Kidney (tissue), 22 donors: Measurements from ENCODE around the gene CEP95. TPM values are rescaled to one million over a fixed set of nuclear protein-coding genes. Genes with fewer than 3 reads are reported as not detected.
A peak's percentile ranks its signal among the peaks of the same experiment; 100 is the strongest.

Experiments used
- DNase-seq, 5 donors: peaks; one replicate each; pipeline ENCODE4 v3.0.0-alpha.2; 2013 to 2020
- FAIRE-seq: peaks from 2 replicates; lab custom pipeline; 2012; peaks lifted over from hg19 to GRCh38; lab: Jason Lieb, UNC
- H3K27ac ChIP-seq, 2 donors: one replicate each; pipeline ENCODE4 v1.7.0; 2013; ENCODE audit warnings: low read depth in 2 of 2, low read length in 2 of 2, inconsistent platforms in 1 of 2
- H3K27me3 ChIP-seq: one replicate; pipeline ENCODE4 v1.7.1; 2013; ENCODE audit warnings: low read length, inconsistent platforms; ENCODE audit not compliant: control insufficient read depth, insufficient read depth
- H3K36me3 ChIP-seq, 3 donors: one replicate each; pipeline versions ENCODE4 v1.7.0 to v1.7.1; 2013; ENCODE audit warnings: low read length in 3 of 3, control low read depth in 1 of 3, inconsistent platforms in 1 of 3; ENCODE audit not compliant: insufficient read depth in 3 of 3, control insufficient read depth in 2 of 3
- H3K4me1 ChIP-seq, 3 donors: one replicate each; pipeline versions ENCODE4 v1.7.0 to v1.7.1; 2013; ENCODE audit warnings: low read length in 3 of 3, inconsistent platforms in 1 of 3, low read depth in 1 of 3; ENCODE audit not compliant: control insufficient read depth in 2 of 3, insufficient read depth in 2 of 3
- H3K4me3 ChIP-seq, 3 donors: one replicate each; pipeline versions ENCODE4 v1.7.0 to v1.8.1; 2013; ENCODE audit warnings: low read length in 3 of 3, control low read depth in 1 of 3, inconsistent platforms in 1 of 3
- H3K9ac ChIP-seq, 3 donors: one replicate each; pipeline versions ENCODE4 v1.7.0 to v1.7.1; 2013; ENCODE audit warnings: low read length in 3 of 3, control low read depth in 1 of 3, inconsistent platforms in 1 of 3
- H3K9me3 ChIP-seq, 3 donors: one replicate each; pipeline versions ENCODE4 v1.7.0 to v1.7.1; 2013; ENCODE audit warnings: low read length in 3 of 3, control low read depth in 1 of 3, inconsistent platforms in 1 of 3; ENCODE audit not compliant: control insufficient read depth in 2 of 3, insufficient read depth in 1 of 3
- intact Hi-C: fragments of 100-400 bp; cut with DNase I; formaldehyde crosslinking; loops from one replicate; pipeline ENCODE4 v1.11.1; 2022
- long read RNA-seq, 10 donors: library from polyadenylated mRNA in 1 of 10; unstranded in 1 of 10; transcript quantifications; one replicate each; pipeline ENCODE4 v2.0.0 and lab custom pipeline, GENCODE V29; 2021 to 2026
- polyA plus RNA-seq: library from polyadenylated mRNA; stranded (reverse); fragments of 350-450 nt; fragmentation: Illumina TruSeq; extraction: RNeasy Lipid Tissue Mini Kit (QIAGEN cat#74804); gene quantifications from one replicate; pipeline ENCODE4 v1.2.3, GENCODE V29; 2014; ENCODE audit warnings: low read depth, low replicate concordance; ENCODE audit not compliant: insufficient read depth
- total RNA-seq: library from RNA; stranded (reverse); fragmentation: NEBNext Ultra II Directional; extraction: Animal tissue kit (Norgen Biotek cat#: 25700); gene quantifications from one replicate; pipeline ENCODE4 v1.2.1, GENCODE V29; 2021
- TF ChIP-seq, protein P1 (sequence below): IDR thresholded peaks from 3 replicates; pipeline ENCODE4 v1.5.1; 2012; ENCODE audit warnings: mild to moderate bottlenecking, moderate library complexity, borderline replicate concordance; ENCODE audit not compliant: insufficient read depth; ENCODE audit errors: extremely low read depth
- donor health status: control.
- donor health status: control.
- donor health status: control.
- donor health status: control.
- donor health status: control.
- donor health status: DM: yes; HTN: yes; CAD: no.
- donor health status: Normal renal cell carcinoma (clear cell type).

Gene CEP95, protein sequence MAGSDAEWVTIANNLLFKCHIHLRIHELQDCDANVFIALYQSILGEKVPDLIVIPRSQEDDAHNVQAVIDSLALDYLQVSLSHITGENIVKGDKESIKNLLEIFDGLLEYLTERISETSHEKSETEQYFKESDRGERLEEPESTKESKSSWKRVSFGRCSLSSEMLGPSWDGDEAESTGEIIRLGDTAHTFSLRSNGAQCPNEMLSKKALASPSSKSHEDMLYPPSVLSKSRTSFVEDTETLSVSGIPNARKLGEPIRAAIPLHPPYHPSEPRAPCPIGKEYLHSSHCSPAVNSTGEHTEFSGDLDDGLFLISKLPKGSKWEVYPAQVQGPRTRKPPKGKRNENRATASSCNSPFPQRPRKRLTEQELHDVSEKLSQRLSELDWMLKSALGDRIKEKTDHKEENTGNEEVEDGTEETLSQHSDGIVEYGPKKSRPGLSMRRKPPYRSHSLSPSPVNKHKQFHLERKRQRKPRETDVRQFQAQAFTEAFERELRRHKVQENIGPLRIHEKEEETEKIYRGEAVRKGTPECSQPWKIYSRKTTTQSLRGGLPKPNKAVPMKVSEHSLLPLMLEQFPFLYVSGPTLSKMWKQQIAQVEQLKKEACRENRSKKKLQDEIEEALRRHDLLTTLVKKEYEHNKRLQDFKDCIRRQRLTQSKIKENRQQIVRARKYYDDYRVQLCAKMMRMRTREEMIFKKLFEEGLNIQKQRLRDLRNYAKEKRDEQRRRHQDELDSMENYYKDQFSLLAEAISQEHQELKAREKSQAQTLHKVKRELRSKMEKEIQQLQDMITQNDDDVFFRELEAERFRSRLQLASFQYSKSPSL
- total RNA-seq = 49.3 TPM
- polyA plus RNA-seq = 25.3 TPM
- long read RNA-seq, donor 1, partial matches to known transcripts = 0 of 2 reads
- long read RNA-seq, donor 1, other reads (novel, unspliced or antisense) = 0 of 2 reads
- long read RNA-seq, donor 2, partial matches to known transcripts = 0 of 2 reads
- long read RNA-seq, donor 2, other reads (novel, unspliced or antisense) = 0 of 2 reads
- long read RNA-seq, donor 3, partial matches to known transcripts = 8 of 12 reads
- long read RNA-seq, donor 3, other reads (novel, unspliced or antisense) = 0 of 12 reads
- long read RNA-seq, donor 4 = 0 reads
- long read RNA-seq, donor 5, partial matches to known transcripts = 0 of 2 reads
- long read RNA-seq, donor 5, other reads (novel, unspliced or antisense) = 0 of 2 reads
- long read RNA-seq, donor 6, partial matches to known transcripts = 5 of 8 reads
- long read RNA-seq, donor 6, other reads (novel, unspliced or antisense) = 0 of 8 reads
- long read RNA-seq, donor 7, transcript CEP95-203 (20 exons, 3,139 nt) = major isoform, 5 of 26 reads
- long read RNA-seq, donor 7, partial matches to known transcripts = 4 of 26 reads
- long read RNA-seq, donor 7, other reads (novel, unspliced or antisense) = 16 of 26 reads
- long read RNA-seq, donor 8, partial matches to known transcripts = 5 of 7 reads
- long read RNA-seq, donor 8, other reads (novel, unspliced or antisense) = 0 of 7 reads
- long read RNA-seq, donor 9, partial matches to known transcripts = 0 of 2 reads
- long read RNA-seq, donor 9, other reads (novel, unspliced or antisense) = 0 of 2 reads
- long read RNA-seq, donor 10, partial matches to known transcripts = 31 of 36 reads
- long read RNA-seq, donor 10, other reads (novel, unspliced or antisense) = 0 of 36 reads

DNA sequence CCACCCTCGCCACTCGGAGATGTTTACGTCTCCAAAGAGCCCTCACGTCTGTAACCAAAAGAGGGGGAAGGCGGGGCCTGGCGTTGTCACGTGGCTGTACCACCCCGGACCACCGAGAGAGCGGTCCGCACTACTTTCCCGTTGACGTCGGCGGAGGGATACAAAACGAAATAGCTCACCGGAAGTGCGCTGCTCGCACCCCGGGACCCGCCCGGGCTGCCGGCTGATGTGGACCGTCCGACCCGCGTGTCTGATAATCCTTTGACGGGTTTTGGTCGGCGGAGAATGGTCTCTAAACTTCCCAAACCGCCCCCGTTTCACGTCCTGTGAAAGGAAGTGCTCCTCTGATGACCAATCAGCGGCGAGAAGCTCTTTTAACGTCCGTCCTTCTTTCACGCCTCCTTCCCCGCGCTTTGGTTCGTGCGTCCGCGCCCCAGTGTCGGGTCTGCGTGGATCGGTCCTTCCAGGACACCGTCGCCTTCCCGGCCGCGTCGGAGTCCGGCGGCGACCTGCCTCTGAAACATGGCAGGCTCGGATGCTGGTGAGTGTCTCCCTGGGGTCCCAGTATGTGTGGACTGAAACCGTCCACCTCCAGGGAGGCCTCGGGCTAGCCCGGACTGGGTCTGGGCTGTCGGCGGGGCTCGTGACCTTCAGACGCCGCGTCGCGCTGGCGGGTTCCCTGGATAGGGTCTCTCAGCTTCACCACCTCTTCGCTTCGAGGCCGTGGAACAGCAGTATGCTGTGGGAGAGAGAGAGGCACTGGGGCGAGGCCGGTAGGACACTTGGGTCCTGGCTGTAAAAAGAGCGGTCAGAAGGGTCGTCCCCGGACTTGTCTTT, at the start of gene CEP95:
TSS of gene CEP95 (plus strand) at position 402 of the 837 bp plus-strand sequence. CDS start at position 523, 121 bp downstream.
- H3K9me3 ChIP-seq = no peaks in the 10 kb centered on the region
- FAIRE-seq (no peak), DNase-seq (peak in 3 of 5 donors; percentile 99)
- intact Hi-C loops = no loop called here
- H3K4me3 ChIP-seq = peak within 1 kb of the TSS; percentile 92 to 99 (median 93)
- peak within 1 kb of the TSS; percentile 98 to 100 (median 100) for H3K9ac ChIP-seq
- TF ChIP-seq, protein P1, sequence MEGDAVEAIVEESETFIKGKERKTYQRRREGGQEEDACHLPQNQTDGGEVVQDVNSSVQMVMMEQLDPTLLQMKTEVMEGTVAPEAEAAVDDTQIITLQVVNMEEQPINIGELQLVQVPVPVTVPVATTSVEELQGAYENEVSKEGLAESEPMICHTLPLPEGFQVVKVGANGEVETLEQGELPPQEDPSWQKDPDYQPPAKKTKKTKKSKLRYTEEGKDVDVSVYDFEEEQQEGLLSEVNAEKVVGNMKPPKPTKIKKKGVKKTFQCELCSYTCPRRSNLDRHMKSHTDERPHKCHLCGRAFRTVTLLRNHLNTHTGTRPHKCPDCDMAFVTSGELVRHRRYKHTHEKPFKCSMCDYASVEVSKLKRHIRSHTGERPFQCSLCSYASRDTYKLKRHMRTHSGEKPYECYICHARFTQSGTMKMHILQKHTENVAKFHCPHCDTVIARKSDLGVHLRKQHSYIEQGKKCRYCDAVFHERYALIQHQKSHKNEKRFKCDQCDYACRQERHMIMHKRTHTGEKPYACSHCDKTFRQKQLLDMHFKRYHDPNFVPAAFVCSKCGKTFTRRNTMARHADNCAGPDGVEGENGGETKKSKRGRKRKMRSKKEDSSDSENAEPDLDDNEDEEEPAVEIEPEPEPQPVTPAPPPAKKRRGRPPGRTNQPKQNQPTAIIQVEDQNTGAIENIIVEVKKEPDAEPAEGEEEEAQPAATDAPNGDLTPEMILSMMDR = no peak
- peaks cover 20 to 40% (median 31%) of the 10 kb centered on the region in 3 donors for H3K36me3 ChIP-seq
- H3K27me3 ChIP-seq = no peaks in the 10 kb centered on the region
- H3K27ac ChIP-seq = peak within 1 kb of the TSS; percentile 100
- H3K4me1 ChIP-seq = peaks cover 3 to 22% (median 20%) of the 10 kb centered on the region in 3 donors

DNA sequence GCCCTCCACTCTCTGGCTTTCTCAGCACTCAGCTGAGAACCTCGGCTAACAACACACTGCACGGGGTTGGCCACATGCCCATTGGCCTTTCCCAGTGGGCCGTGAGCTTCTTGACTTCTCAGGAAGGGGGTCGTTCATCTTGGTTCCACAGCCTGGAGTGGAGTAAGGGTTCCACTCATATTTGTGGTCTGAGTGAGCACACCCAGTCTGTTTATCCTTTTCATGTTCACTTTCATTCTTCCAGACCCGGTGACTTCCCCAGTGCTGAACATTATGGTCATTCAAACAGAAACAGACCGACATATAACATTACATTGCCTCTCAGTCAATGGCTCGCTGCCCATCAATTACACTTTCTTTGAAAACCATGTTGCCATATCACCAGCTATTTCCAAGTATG, 49.6 kb upstream of the CEP95 start:
- Histone ChIP-seq H3K27ac (no peak overlapping the region), H3K36me3 (no peaks in the 10 kb centered on the region), H3K9me3 (no peaks in the 10 kb centered on the region), H3K4me3 (no peak overlapping the region), H3K4me1 (peaks cover 0 to 2% (median 0%) of the 10 kb centered on the region in 3 donors), H3K9ac (no peak overlapping the region), H3K27me3 (no peaks in the 10 kb centered on the region)
- FAIRE-seq (no peak), DNase-seq (no peak)
- TF ChIP-seq, protein P1 = no peak
- intact Hi-C loops = no loop called here
